Measurements from ENCODE around the gene VSTM2B. TPM values are rescaled to one million over a fixed set of nuclear protein-coding genes. Genes with fewer than 3 reads are reported as not detected.

The VSTM2B gene
- total RNA-seq, 1 experiment from 2014 or later: not detected

- Histone ChIP-seq H3K4me3 (no peak overlapping the region), H3K27ac (no peak overlapping the region), H3K9me3 (ENCODE audit: insufficient read depth, low read depth) (no peaks in the 10 kb centered on the region), H3K9me2 (ENCODE audit: insufficient read depth) (no peaks in the 10 kb centered on the region), H3K79me2 (ENCODE audit: low read depth) (no peaks in the 10 kb centered on the region), H3K4me2 (no peak overlapping the region), H4K20me1 (ENCODE audit: insufficient read depth) (no peaks in the 10 kb centered on the region), H3K36me3 (ENCODE audit: low read depth) (no peaks in the 10 kb centered on the region), H2AFZ (no peak overlapping the region), H3K27me3 (ENCODE audit: insufficient read depth, low read depth) (no peaks in the 10 kb centered on the region), H3F3A (ENCODE audit: insufficient read depth, low read depth) (no peaks in the 10 kb centered on the region), H3K4me1 (replicated peaks; ENCODE audit: insufficient read depth) (no peaks in the 10 kb centered on the region)
- intact Hi-C loops (cut with micrococcal nuclease; ENCODE audit: unreplicated experiment): no loop called here
- ChIA-PET CTCF (no interaction called here), POLR2A (ENCODE audit: unreplicated experiment) (no interaction called here)
- no TSS peak for BruUV-seq (replicated peaks)
- no peak for TF ChIP-seq EZH2 (IDR thresholded peaks at IDR 0.05; ENCODE audit: low read depth)
- no peak for DNase-seq
These were observed 87.2 kb downstream of the VSTM2B start for GRCh38 chr19:29612801-29613595.

DNA sequence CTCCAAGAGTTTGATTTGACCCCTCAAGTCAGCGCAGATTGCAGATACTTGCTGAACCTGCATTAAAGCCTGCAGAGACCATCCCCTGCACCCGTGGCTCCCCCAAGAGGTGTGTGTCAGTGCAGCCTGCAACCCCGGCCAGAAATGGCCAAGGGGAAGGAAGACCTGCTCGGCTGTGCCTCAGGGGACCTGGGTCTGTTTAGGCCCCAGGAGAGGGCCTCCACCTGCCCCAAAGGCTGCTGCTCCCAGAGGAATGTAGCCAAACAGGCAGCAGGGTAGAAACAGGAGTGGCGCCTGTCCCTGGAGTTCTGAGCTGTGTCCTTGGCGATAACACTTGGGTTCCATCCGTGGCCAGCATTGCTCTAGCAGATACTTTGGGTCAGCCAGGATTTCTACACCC, 88.3 kb downstream of the VSTM2B start:
- DNase-seq: no peak
- BruUV-seq (replicated peaks): no TSS peak

More for the DNA sequence above, 88.3 kb downstream of the VSTM2B start:
- H3F3A ChIP-seq (ENCODE audit: insufficient read depth, low read depth): no peaks in the 10 kb centered on the region
- H3K27ac ChIP-seq: no peak overlapping the region
- no peaks in the 10 kb centered on the region for H3K36me3 ChIP-seq (ENCODE audit: low read depth)
- intact Hi-C loops (cut with micrococcal nuclease; ENCODE audit: unreplicated experiment): no loop called here
- H4K20me1 ChIP-seq (ENCODE audit: insufficient read depth): no peaks in the 10 kb centered on the region
- ChIA-PET POLR2A (ENCODE audit: unreplicated experiment) (no interaction called here), CTCF (no interaction called here)
- H3K27me3 ChIP-seq (ENCODE audit: insufficient read depth, low read depth): no peaks in the 10 kb centered on the region
- no peak for TF ChIP-seq EZH2 (IDR thresholded peaks at IDR 0.05; ENCODE audit: low read depth)
- TF ChIP-seq, protein P1, sequence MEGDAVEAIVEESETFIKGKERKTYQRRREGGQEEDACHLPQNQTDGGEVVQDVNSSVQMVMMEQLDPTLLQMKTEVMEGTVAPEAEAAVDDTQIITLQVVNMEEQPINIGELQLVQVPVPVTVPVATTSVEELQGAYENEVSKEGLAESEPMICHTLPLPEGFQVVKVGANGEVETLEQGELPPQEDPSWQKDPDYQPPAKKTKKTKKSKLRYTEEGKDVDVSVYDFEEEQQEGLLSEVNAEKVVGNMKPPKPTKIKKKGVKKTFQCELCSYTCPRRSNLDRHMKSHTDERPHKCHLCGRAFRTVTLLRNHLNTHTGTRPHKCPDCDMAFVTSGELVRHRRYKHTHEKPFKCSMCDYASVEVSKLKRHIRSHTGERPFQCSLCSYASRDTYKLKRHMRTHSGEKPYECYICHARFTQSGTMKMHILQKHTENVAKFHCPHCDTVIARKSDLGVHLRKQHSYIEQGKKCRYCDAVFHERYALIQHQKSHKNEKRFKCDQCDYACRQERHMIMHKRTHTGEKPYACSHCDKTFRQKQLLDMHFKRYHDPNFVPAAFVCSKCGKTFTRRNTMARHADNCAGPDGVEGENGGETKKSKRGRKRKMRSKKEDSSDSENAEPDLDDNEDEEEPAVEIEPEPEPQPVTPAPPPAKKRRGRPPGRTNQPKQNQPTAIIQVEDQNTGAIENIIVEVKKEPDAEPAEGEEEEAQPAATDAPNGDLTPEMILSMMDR (conservative IDR thresholded peaks at IDR 0.05): no peak
- H3K4me1 ChIP-seq (replicated peaks; ENCODE audit: insufficient read depth): no peaks in the 10 kb centered on the region
- no peaks in the 10 kb centered on the region for H3K9me3 ChIP-seq (ENCODE audit: insufficient read depth, low read depth)
- no peaks in the 10 kb centered on the region for H3K9me2 ChIP-seq (ENCODE audit: insufficient read depth)
- no peak overlapping the region for H3K4me3 ChIP-seq
- no peaks in the 10 kb centered on the region for H3K79me2 ChIP-seq (ENCODE audit: low read depth)
- H2AFZ ChIP-seq: no peak overlapping the region
- no peak overlapping the region for H3K4me2 ChIP-seq

Other genes with a start within 250 kb of the VSTM2B start
- gene POP4, start 80.3 kb downstream of the VSTM2B start, total RNA-seq (2021): 52.8 and 66.6 TPM in 2 replicates
- 16.0 and 18.0 TPM in 2 replicates for gene PLEKHF1, start 139.5 kb downstream of the VSTM2B start, total RNA-seq (2021)
- 14.8 and 15.4 TPM in 2 replicates for gene C19orf12, start 189.3 kb downstream of the VSTM2B start, total RNA-seq (2021)